ENCODE measurements around the gene FBXL16. TPM values are rescaled to one million over a fixed set of nuclear protein-coding genes. Genes with fewer than 3 reads are reported as not detected.

FBXL16 gene
- total RNA-seq, 2 donors from 2014 or later, result 1.0 to 2.3 TPM

GRCh38 chr16:740764-741505 lies 35.3 kb upstream of the FBXL16 start, which contains the start of gene CIAO3:
CIAO3 (minus strand) TSS chr16:740997; CDS start chr16:740985, 12 bp downstream.
- H3K4me3 ChIP-seq, result peak within 1 kb of the TSS; percentile 85
- 0 to 1% methylated on average over 13 to 66 of the region's 79 CpGs for WGBS, 2 donors
- intact Hi-C loops (cut with DNase I), result no loop called here
- ATAC-seq (peak; percentile 97), DNase-seq (peak; percentile 91 to 93 (median 92))
- TF ChIP-seq POLR2A (IDR thresholded peaks at IDR 0.05), result peak; percentile 49 to 82 (median 76)
- TF ChIP-seq, protein P1, sequence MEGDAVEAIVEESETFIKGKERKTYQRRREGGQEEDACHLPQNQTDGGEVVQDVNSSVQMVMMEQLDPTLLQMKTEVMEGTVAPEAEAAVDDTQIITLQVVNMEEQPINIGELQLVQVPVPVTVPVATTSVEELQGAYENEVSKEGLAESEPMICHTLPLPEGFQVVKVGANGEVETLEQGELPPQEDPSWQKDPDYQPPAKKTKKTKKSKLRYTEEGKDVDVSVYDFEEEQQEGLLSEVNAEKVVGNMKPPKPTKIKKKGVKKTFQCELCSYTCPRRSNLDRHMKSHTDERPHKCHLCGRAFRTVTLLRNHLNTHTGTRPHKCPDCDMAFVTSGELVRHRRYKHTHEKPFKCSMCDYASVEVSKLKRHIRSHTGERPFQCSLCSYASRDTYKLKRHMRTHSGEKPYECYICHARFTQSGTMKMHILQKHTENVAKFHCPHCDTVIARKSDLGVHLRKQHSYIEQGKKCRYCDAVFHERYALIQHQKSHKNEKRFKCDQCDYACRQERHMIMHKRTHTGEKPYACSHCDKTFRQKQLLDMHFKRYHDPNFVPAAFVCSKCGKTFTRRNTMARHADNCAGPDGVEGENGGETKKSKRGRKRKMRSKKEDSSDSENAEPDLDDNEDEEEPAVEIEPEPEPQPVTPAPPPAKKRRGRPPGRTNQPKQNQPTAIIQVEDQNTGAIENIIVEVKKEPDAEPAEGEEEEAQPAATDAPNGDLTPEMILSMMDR (IDR thresholded peaks at IDR 0.05), result peak; percentile 88 to 98 (median 91)
- peaks cover 21% of the 10 kb centered on the region for H3K4me1 ChIP-seq
- H3K9me3 ChIP-seq, result no peaks in the 10 kb centered on the region
- H3K27ac ChIP-seq, result peak within 1 kb of the TSS; percentile 56 to 86 (median 74)
- peaks cover 0 to 7% of the 10 kb centered on the region in 2 donors for H3K36me3 ChIP-seq (replicated peaks in 1 of 2; ENCODE audit: insufficient read depth in 1 of 2, low read depth in 2 of 2)
- no peaks in the 10 kb centered on the region for H3K27me3 ChIP-seq

- ATAC-seq (peak; percentile 8), DNase-seq (no peak)
- 1% methylated on average over 22 of the region's 22 CpGs; no CpG with 5 or more reads in 1 of the 2 donors for WGBS, 2 donors
These were observed 34.8 kb upstream of the FBXL16 start for GRCh38 chr16:740459-740763.

GRCh38 chr16:739560-740458 lies 34.2 kb upstream of the FBXL16 start:
- ATAC-seq (no peak), DNase-seq (no peak)
- WGBS, 2 donors, result 41 to 89% methylated on average over 8 to 38 of the region's 38 CpGs
- TF ChIP-seq, protein P1 (IDR thresholded peaks at IDR 0.05), result no peak
- Histone ChIP-seq H3K4me1 (peaks cover 21% of the 10 kb centered on the region), H3K27ac (peak overlapping the region in 1 of 4 donors; percentile 72), H3K4me3 (peak overlapping the region; percentile 85), H3K27me3 (no peaks in the 10 kb centered on the region), H3K9me3 (no peaks in the 10 kb centered on the region), H3K36me3 (replicated peaks in 1 of 2; ENCODE audit: insufficient read depth in 1 of 2, low read depth in 2 of 2) (peaks cover 0 to 7% of the 10 kb centered on the region in 2 donors)
- intact Hi-C loops (cut with DNase I), result no loop called here

More at GRCh38 chr16:740459-740763, 34.8 kb upstream of the FBXL16 start:
- peaks cover 21% of the 10 kb centered on the region for H3K4me1 ChIP-seq
- intact Hi-C loops (cut with DNase I), result no loop called here
- no peaks in the 10 kb centered on the region for H3K9me3 ChIP-seq
- H3K4me3 ChIP-seq, result peak overlapping the region; percentile 85
- peak overlapping the region in 3 of 4 donors; percentile 72 to 86 (median 77) for H3K27ac ChIP-seq
- peaks cover 0 to 7% of the 10 kb centered on the region in 2 donors for H3K36me3 ChIP-seq (replicated peaks in 1 of 2; ENCODE audit: insufficient read depth in 1 of 2, low read depth in 2 of 2)
- no peak for TF ChIP-seq POLR2A (IDR thresholded peaks at IDR 0.05)
- TF ChIP-seq, protein P1 (IDR thresholded peaks at IDR 0.05), result no peak
- H3K27me3 ChIP-seq, result no peaks in the 10 kb centered on the region

DNA sequence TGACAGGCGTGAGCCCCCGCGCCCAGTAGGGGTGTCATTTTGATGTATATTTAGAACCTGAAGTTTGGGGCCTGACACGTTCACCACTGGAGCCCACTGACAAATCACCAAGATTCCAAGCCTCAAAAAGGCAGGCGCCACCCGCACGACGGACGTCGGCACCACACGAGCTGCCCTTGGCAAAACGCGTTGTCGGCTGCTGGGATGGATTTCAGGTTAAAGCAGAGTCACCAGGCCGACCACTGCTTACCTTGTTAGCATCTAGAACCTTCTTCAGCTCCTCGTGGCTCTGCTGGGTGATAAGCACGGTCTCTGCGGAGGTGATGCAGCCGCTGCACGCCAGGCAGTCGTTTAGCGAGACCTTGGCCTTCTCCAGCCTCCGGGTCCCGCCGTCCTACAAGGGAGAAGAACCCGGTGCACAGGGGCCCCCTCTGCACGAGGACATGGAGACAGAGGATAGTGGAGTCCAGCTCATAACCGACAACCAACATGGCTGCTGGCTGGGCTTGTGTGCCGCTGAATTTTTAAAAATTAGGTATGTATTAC lies 31.4 kb upstream of the FBXL16 start:
- Histone ChIP-seq H3K27me3 (no peaks in the 10 kb centered on the region), H3K36me3 (replicated peaks in 1 of 2; ENCODE audit: insufficient read depth in 1 of 2, low read depth in 2 of 2) (peaks cover 5 to 13% of the 10 kb centered on the region in 2 donors), H3K9me3 (no peaks in the 10 kb centered on the region), H3K27ac (no peak overlapping the region), H3K4me1 (peaks cover 21% of the 10 kb centered on the region), H3K4me3 (no peak overlapping the region)
- TF ChIP-seq POLR2A (IDR thresholded peaks at IDR 0.05), result no peak
- TF ChIP-seq, protein P1 (IDR thresholded peaks at IDR 0.05), result no peak
- DNase-seq (no peak), ATAC-seq (no peak)
- intact Hi-C loops (cut with DNase I), result no loop called here
- 93 to 96% methylated on average over 19 to 29 of the region's 29 CpGs for WGBS, 2 donors

Measured in body of pancreas (tissue), 4 donors.